Renal cortical epithelial cell (primary cell): ENCODE data around the gene UNC45A. TPM values are rescaled to one million over a fixed set of nuclear protein-coding genes. Genes with fewer than 3 reads are reported as not detected.
A peak's percentile ranks its signal among the peaks of the same experiment; 100 is the strongest.

Experiments used
- DNase-seq: peaks from one replicate; pipeline ENCODE4 v3.0.0-alpha.2; 2011; ENCODE audit warnings: low read depth
- total RNA-seq: library from RNA; depleted of rRNA; stranded (reverse); fragments of >200 nt; gene quantifications from 2 replicates; pipeline ENCODE4 v1.2.3, GENCODE V29; 2014

Gene UNC45A
- total RNA-seq, 1 donor from 2014 or later: 74.1 TPM

DNA sequence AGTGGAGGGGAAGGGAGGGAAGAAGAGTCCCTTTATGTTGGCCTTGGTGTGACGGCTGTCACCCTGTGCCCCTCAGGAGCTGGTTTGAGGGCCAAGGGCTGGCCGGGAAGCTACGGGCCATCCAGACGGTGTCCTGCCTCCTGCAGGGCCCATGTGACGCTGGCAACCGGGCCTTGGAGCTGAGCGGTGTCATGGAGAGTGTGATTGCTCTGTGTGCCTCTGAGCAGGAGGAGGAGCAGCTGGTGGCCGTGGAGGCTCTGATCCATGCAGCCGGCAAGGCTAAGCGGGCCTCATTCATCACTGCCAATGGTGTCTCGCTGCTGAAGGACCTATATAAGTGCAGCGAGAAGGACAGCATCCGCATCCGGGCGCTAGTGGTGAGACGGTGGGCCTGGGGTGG is 11.5 kb downstream of the UNC45A start:
- DNase-seq: no peak

DNA sequence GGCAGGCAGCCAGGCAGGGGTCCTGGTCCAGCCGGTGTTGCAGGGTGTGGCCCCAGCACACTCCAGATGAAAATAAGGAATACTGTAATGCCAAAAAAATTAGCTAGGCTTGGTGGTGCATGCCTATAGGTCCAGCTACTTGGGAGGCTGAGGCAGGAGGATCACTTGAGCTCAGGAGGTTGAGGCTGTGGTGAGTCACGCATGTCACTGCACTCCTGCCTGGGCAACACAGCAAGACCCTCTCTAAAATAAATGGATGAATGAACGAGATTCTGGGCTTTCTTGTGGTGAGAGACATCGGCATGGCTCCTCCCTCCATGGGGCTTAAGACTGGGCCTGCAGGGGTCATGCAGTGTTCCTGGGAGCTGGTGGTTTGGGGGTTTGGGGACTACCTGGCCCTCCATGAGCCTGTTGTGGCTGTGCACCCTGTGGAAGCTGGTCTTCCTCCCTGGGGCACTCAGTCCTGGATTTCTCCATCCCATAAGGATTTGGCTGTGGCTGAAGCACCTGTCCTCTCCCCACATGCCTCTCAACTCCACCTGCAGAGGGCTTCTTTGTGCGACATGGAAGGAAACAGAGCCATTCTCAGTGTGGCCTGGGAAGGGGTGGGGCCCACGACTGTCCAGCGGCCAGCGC is 12.0 kb downstream of the UNC45A start:
- DNase-seq: no peak

GRCh38 chr15:90947577-90948357 is 12.7 kb downstream of the UNC45A start:
- DNase-seq: no peak

DNA sequence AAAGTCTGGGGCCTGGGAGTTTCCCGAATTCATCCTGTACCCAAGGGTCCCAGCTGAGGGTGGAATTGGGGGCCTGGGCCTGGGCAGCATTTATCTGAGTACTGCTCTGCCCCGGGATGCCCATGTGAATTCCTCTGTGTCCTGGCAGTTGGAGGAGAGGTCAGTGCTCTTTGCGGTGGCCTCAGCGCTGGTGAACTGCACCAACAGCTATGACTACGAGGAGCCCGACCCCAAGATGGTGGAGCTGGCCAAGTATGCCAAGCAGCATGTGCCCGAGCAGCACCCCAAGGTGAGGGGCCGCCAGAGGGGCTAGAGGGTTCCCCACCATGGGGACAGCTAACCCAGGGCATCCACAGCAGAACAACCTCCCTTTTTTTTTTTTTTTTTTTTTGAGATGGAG is 13.4 kb downstream of the UNC45A start:
- DNase-seq: no peak

DNA sequence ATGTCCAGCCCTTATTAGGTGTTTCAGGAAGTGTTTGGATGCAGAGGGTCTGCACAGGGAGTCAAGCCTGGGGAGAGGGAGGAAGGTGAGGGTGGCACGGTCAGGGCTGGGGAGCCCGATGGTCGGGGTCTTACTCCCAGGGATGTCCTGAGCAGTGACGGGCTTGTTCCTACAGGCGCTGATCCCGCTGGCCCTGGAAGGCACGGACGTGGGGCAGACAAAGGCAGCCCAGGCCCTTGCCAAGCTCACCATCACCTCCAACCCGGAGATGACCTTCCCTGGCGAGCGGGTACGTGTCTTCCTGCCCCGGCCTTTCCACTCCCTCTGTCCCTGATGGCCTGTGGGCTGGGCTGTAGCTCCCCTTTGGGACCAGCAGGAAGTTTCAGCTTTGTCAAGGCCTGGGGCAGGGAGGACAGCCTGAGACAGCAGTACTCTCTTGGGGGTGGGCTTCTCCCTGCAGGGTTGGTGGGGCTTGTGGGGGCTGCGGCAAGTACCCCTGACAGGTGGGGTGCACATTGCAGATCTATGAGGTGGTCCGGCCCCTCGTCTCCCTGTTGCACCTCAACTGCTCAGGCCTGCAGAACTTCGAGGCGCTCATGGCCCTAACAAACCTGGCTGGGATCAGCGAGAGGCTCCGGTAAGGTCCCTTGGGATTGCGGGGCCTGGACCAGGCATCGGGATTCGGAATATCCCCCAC is 15.0 kb downstream of the UNC45A start:
- DNase-seq: no peak

GRCh38 chr15:90950676-90951075 is 15.6 kb downstream of the UNC45A start:
- no peak for DNase-seq

DNA sequence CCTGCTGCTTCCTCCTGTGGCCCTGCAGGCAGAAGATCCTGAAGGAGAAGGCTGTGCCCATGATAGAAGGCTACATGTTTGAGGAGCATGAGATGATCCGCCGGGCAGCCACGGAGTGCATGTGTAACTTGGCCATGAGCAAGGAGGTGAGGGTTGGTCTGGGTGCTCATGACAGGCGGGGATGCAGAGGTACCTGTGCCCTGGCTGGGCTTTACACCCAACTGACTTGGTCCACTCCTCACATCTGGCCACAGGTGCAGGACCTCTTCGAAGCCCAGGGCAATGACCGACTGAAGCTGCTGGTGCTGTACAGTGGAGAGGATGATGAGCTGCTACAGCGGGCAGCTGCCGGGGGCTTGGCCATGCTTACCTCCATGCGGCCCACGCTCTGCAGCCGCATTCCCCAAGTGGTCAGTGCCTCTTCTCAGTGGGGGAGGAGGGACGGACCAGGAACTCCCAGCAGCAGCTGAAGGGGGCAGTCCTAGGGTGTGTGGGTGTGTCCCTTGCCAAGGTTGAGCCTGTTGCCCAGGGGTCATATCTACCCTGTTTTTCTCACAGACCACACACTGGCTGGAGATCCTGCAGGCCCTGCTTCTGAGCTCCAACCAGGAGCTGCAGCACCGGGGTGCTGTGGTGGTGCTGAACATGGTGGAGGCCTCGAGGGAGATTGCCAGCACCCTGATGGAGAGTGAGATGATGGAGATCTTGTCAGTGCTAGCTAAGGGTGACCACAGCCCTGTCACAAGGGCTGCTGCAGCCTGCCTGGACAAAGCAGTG is 18.0 kb downstream of the UNC45A start:
- no peak for DNase-seq

GRCh38 chr15:90953947-90954711 is 19.0 kb downstream of the UNC45A start:
- DNase-seq: no peak

- DNase-seq: peak; percentile 89
Observed at GRCh38 chr15:90954712-90955623, 19.9 kb downstream of the UNC45A start, which contains the start of gene RCCD1. Gene RCCD1, plus strand, starts transcription at chr15:90954884. Its CDS starts 1,851 bp downstream, at chr15:90956735.

DNA sequence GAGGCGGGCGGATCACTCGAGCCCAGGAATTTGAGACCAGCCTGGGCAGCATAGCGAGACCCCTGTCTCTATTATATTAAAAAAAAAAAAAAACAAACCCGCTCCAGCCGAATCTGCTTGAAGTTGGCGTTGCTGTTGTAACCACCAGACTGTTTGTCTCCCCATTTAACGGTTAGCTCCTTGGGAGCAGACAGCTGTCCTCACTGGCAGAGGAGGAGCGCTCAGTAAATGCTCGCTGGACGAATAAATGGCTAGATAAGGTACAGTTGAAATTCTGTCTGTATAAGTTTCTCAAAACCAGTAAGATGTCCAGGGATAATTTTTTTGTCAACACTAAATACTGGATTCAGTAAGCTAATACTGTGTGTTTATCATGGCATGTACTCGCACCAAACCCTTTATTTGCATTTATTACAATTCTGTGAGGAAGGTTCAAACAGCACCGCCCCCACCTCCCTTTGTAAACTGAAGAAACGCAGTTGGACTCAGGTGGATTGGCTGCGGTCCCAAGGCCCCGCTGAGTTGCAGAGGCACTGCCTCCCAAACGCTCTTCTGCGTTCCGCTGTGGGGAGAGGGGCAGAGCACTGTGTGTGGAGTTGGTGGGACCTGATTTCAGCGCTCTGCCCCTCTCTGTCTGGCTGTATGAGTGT is 20.7 kb downstream of the UNC45A start:
- DNase-seq: no peak

DNA sequence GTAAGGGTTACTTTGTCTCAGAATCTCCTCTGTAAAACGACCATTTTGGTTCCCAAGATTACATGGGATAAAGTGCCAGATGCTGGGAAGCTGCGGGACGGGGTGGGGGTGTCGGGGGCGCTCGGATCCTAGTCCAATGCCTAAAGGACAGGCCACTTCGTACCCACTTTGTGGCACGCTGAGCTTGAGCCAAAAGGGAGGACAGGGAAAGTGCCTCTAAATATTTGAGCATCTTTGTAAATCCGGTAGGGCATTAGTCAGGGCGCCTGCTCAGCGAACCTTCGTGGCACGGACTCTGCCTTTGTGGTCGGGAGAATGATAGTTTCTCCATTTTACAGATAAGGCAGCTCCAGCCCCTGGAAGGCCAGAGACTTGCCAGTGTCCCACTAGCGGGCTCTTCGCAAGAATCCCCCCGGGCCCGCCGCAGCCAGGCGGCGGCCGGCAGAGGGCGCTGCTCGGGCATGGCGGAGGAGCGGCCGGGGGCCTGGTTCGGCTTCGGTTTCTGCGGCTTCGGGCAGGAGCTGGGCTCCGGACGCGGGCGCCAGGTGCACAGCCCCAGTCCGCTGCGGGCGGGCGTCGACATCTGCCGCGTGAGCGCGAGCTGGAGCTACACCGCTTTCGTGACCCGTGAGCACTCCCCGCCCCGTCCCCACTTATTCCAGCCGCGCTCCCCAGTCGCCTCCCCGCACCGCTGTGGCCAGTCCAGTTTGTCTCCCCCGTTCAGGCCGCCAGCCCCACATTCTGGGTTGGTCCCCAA is 21.4 kb downstream of the UNC45A start:
- peak; percentile 33 for DNase-seq

DNA sequence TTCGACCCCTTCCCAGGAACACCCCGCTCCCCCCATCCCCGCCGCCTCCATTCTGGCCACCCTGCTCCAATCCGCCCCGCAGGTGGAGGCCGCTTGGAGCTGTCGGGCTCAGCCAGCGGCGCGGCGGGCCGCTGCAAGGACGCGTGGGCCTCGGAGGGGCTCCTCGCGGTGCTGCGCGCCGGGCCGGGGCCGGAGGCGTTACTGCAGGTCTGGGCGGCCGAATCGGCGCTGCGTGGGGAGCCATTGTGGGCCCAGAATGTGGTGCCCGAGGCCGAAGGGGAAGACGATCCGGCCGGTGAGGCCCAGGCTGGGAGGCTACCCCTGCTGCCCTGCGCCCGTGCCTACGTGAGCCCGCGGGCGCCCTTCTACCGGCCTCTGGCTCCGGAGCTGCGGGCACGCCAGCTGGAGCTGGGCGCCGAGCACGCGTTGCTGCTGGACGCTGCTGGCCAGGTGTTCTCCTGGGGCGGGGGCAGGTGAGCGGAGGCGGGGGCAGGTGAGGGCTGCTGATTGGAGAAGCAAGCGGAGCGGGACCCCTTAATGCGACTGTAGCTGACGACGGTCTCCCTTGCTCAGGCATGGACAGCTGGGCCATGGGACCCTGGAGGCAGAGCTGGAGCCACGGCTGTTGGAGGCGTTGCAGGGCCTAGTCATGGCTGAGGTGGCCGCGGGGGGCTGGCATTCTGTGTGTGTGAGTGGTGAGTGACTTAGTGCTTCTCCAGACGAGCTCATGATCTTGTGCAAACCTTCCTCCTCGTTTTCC is 22.1 kb downstream of the UNC45A start:
- DNase-seq: no peak

DNA sequence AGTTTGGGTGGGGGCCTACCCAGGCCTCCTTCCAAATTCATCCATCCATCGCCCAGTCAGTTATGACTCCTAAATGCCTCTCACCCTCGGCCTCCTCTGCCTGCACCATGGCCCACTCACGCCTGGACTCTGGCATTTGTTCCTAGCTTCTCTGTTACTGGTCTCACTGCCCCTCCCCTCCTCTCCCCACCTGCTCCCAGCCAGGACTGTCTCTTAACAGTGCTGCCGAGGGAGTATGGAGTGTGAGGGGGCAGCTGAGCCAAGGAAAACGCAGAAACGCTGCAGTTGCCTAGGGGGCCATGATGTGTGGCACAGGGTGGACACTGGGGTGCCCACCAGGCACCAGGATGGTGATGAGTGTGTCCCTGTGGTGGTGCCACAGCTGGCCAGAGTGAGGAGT is 22.7 kb downstream of the UNC45A start:
- no peak for DNase-seq

- no peak for DNase-seq
Observed at GRCh38 chr15:90959028-90959595, 24.0 kb downstream of the UNC45A start.

- DNase-seq: no peak
Observed at GRCh38 chr15:90959894-90960293, 24.8 kb downstream of the UNC45A start.

DNA sequence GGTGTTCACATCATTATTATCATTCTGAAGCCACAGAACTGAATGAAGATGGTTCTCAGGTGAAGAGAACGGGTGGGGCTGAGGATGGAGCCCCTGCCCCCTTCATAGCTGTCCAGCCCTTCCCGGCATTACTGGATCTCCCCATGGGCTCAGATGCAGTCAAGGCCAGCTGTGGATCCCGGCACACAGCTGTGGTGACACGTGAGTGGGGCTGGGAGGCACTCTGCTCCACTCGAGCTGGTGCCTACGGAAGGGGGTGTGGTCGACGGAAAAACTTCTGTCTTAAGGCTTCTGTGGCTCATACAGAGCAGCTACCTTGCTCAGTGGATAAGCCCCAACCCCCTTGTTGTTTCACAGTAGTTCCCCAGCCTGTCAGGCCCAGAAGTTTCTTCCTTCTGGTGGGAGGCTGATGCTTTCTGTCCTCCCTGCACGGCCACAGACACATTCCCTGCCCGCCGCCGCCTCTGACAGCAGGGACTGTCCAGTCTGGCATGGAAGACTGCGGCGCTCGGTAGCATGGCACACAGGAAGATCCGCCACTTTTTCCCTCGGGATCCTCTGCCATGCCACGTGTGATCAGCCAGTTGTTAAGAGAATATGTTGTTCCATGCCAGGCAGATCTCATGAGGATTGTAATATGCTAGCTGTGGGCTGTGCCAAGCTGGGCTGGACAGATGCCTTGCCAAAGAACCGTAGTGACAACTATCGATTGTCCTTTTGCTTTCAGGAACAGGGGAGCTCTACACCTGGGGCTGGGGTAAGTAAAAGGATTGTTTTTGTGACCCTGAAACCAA is 25.4 kb downstream of the UNC45A start:
- no peak for DNase-seq

GRCh38 chr15:90962021-90962420 is 26.9 kb downstream of the UNC45A start:
- no peak for DNase-seq
